K562 (cell line): ENCODE results near the gene LRP2. TPM values are rescaled to one million over a fixed set of nuclear protein-coding genes. Genes with fewer than 3 reads are reported as not detected.

Source experiments
- ATAC-seq: fragments of 200-7000 bp; cut with Tn5 transposase; 3 replicates; pipeline ENCODE4 v1.9.1; 2020; ENCODE audit warnings: moderate library complexity
- BruUV-seq: library from RNA; stranded (reverse); fragments of 400-500 nt; replicated peaks from 2 replicates; lab custom pipeline; 2021; lab: Mats Ljungman, UMichigan
- CTCF ChIA-PET: fragments of 300-600 bp; formaldehyde crosslinking; extraction: SDS; loops from one replicate; lab custom pipeline; 2021; ENCODE audit warnings: low intra/inter-chr PET ratio; lab: Yijun Ruan, JAX
- POLR2A ChIA-PET: fragments of 300-600, 350-650 bp; sonication (Branson Sonifier 250); formaldehyde crosslinking; extraction: SDS; loops from one replicate; lab custom pipeline; 2021; ENCODE audit warnings: antibody characterized with exemption, inconsistent platforms; lab: Yijun Ruan, JAX
- DNase-seq, 4 experiments: peaks; one replicate each; pipeline versions ENCODE4 v3.0.0 to v3.0.0-alpha.2; 2011 to 2018; ENCODE audit warnings: low spot score in 3 of 4, mixed read lengths in 3 of 4; ENCODE audit errors: extremely low read depth in 1 of 4
- FAIRE-seq: peaks from 2 replicates; lab custom pipeline; 2011; peaks lifted over from hg19 to GRCh38; lab: Jason Lieb, UNC
- H2AFZ ChIP-seq: 2 replicates; pipeline ENCODE4 v1.6.0; 2011; ENCODE audit warnings: low read depth, low read length, control low read depth, inconsistent platforms
- H3K27ac ChIP-seq: fragments of 200-600 bp; 3 replicates; pipeline ENCODE4 v1.8.0; 2011; ENCODE audit warnings: low read depth, mild to moderate bottlenecking, control low read depth, inconsistent platforms, low read length, moderate library complexity, mixed read lengths; ENCODE audit errors: extremely low read depth
- H3K27me3 ChIP-seq, 2 experiments: fragments of 300-600 bp in 1 of 2; 2 replicates in 1 of 2; 3 replicates in 1 of 2; pipeline versions ENCODE4 v1.6.0 to v1.8.0; 2011; ENCODE audit warnings: inconsistent platforms in 2 of 2, low read length in 2 of 2, mild to moderate bottlenecking in 1 of 2, mixed read lengths in 1 of 2, moderate library complexity in 1 of 2; ENCODE audit not compliant: control insufficient read depth in 2 of 2, insufficient read depth in 2 of 2
- H3K36me3 ChIP-seq: fragments of 300-600 bp; 3 replicates; pipeline ENCODE4 v1.8.0; 2011; ENCODE audit warnings: mild to moderate bottlenecking, low read length, inconsistent platforms; ENCODE audit not compliant: control insufficient read depth, insufficient read depth
- H3K4me1 ChIP-seq, 2 experiments: fragments of 200-600 bp in 1 of 2; replicated peaks in 1 of 2; 2 replicates in 1 of 2; 3 replicates in 1 of 2; pipeline versions ENCODE4 v1.5.1 to v1.8.0; 2011; ENCODE audit warnings: inconsistent platforms in 2 of 2, low read length in 2 of 2, mild to moderate bottlenecking in 1 of 2, mixed read lengths in 1 of 2, moderate library complexity in 1 of 2; ENCODE audit not compliant: control insufficient read depth in 2 of 2, insufficient read depth in 2 of 2
- H3K4me2 ChIP-seq: 2 replicates; pipeline ENCODE4 v1.6.1; 2011; ENCODE audit warnings: low read length, control low read depth, inconsistent platforms, mixed read lengths; ENCODE audit not compliant: insufficient read depth
- H3K4me3 ChIP-seq: fragments of 200-600 bp; sonication (generic), shearing (Covaris generic); 2 replicates; pipeline ENCODE4 v1.5.1; 2016; ENCODE audit warnings: control low read depth, inconsistent platforms
- H3K79me2 ChIP-seq: fragments of 200-600 bp; 3 replicates; pipeline ENCODE4 v1.8.0; 2011; ENCODE audit warnings: low read length, inconsistent platforms; ENCODE audit not compliant: control insufficient read depth, insufficient read depth
- H3K9ac ChIP-seq, 2 experiments: 2 replicates each; pipeline versions ENCODE4 v1.6.0 to v1.6.1; 2011; ENCODE audit warnings: low read depth in 2 of 2, low read length in 2 of 2, control low read depth in 1 of 2, inconsistent platforms in 1 of 2, mild to moderate bottlenecking in 1 of 2, mixed read lengths in 1 of 2; ENCODE audit not compliant: insufficient read depth in 1 of 2
- H3K9me1 ChIP-seq: one replicate; pipeline ENCODE4 v1.6.0; 2011; ENCODE audit warnings: inconsistent platforms, mild to moderate bottlenecking, low read length, moderate library complexity; ENCODE audit not compliant: control insufficient read depth, insufficient read depth
- H3K9me3 ChIP-seq: replicated peaks from 2 replicates; pipeline ENCODE4 v1.5.1; 2011; ENCODE audit warnings: low read depth, low read length, inconsistent platforms; ENCODE audit not compliant: control insufficient read depth, insufficient read depth
- H4K20me1 ChIP-seq: replicated peaks from 2 replicates; pipeline ENCODE4 v1.6.1; 2011; ENCODE audit warnings: low read length, inconsistent platforms, mixed read lengths; ENCODE audit not compliant: control insufficient read depth, insufficient read depth
- ARID1B ChIP-seq: fragments of 450-650 bp; IDR thresholded peaks from 2 replicates; pipeline ENCODE4 v1.6.1; 2016; ENCODE audit warnings: antibody characterized with exemption, mild to moderate bottlenecking, inconsistent platforms
- ARID2 ChIP-seq: fragments of 450-650 bp; IDR thresholded peaks from 2 replicates; pipeline ENCODE4 v1.6.1; 2017; ENCODE audit warnings: antibody characterized with exemption, mild to moderate bottlenecking
- ARID3A ChIP-seq: IDR thresholded peaks from 2 replicates; pipeline ENCODE4 v1.6.1; 2012; ENCODE audit warnings: low read depth, low read length, improper control_type of control experiment, borderline replicate concordance
- ATF3 ChIP-seq, 2 experiments: fragments of 450-650 bp in 1 of 2; sonication (generic) in 1 of 2; formaldehyde crosslinking in 1 of 2; IDR thresholded peaks in 1 of 2; conservative IDR thresholded peaks in 1 of 2; 2 replicates each; pipeline versions ENCODE4 v1.6.1 to v1.8.1; 2016 to 2023; ENCODE audit warnings: mild to moderate bottlenecking in 2 of 2, moderate library complexity in 2 of 2, inconsistent platforms in 1 of 2, missing genetic modification reagents in 1 of 2
- ELF1 ChIP-seq: fragments of 200-800 bp; sonication (Bioruptor generic); IDR thresholded peaks from 2 replicates; pipeline ENCODE4 v1.6.1; 2016; ENCODE audit warnings: missing genetic modification characterization, missing compliant biosample characterization
- LARP7 ChIP-seq: fragments of 450-650 bp; IDR thresholded peaks from 2 replicates; pipeline ENCODE4 v1.6.1; 2016
- NELFE ChIP-seq: IDR thresholded peaks from 2 replicates; pipeline ENCODE4 v1.6.1; 2011; ENCODE audit warnings: mild to moderate bottlenecking; ENCODE audit not compliant: insufficient read depth, insufficient read length
- NR3C1 ChIP-seq: sonication (generic); formaldehyde crosslinking; IDR thresholded peaks from 2 replicates; pipeline ENCODE4 v1.8.1; 2022; ENCODE audit warnings: missing genetic modification reagents
- SRSF3 ChIP-seq: fragments of 200-400 bp; formaldehyde crosslinking; IDR thresholded peaks from 2 replicates; pipeline ENCODE4 v1.6.1; 2016; ENCODE audit warnings: mild to moderate bottlenecking, low read length, moderate library complexity; ENCODE audit not compliant: insufficient read depth
- STAT6 ChIP-seq: sonication (generic); formaldehyde crosslinking; IDR thresholded peaks from 2 replicates; pipeline ENCODE4 v1.8.1; 2023; ENCODE audit warnings: mild to moderate bottlenecking, missing genetic modification reagents
- ZBTB43 ChIP-seq: sonication (generic); formaldehyde crosslinking; IDR thresholded peaks from 2 replicates; pipeline ENCODE4 v1.8.0; 2023; ENCODE audit warnings: mild to moderate bottlenecking, missing genetic modification reagents
- ZFPM2 ChIP-seq: fragments of 250-450 bp; sonication (Bioruptor Pico); IDR thresholded peaks from 2 replicates; pipeline ENCODE4 v1.5.1; 2022; ENCODE audit warnings: mild to moderate bottlenecking
- ZHX1 ChIP-seq: fragments of 150-350 bp; conservative IDR thresholded peaks from 2 replicates; pipeline ENCODE4 v1.6.1; 2014; ENCODE audit warnings: low read length
- WGBS: fragments of 100-300 bp; shearing (Covaris generic); methylation state at CpG from one replicate; pipeline ENCODE4 v1.1.6; 2016; ENCODE audit warnings: low coverage, mixed read lengths; ENCODE audit not compliant: insufficient coverage; ENCODE audit errors: missing lambda C conversion rate; 5-methylcytosine and 5-hydroxymethylcytosine counted together
- in situ Hi-C: fragments of 300-500 bp; cut with MboI; formaldehyde crosslinking; loops from 4 replicates; pipeline ENCODE4 v1.15.0; 2018; ENCODE audit warnings: inconsistent platforms, mixed read lengths
- intact Hi-C: fragments of 100-400 bp; cut with micrococcal nuclease; formaldehyde crosslinking; loops from 2 replicates; pipeline ENCODE4 v1.14.2; 2022
- polyA plus RNA-seq, 8 experiments: library from polyadenylated mRNA; depleted of rRNA in 4 of 8; stranded (reverse) in 5 of 8; unstranded in 3 of 8; fragments of >200 nt; fragmentation: Nextera tagmentation in 2 of 8; fragmentation: Illumina TruSeq in 1 of 8; extraction: Ambion mirVana in 2 of 8; extraction: Trizol in 1 of 8; gene quantifications; 2 replicates each; pipeline versions ENCODE4 v1.2.1 to v1.2.3, GENCODE V29; 2011 to 2014; ENCODE audit warnings: inconsistent platforms in 1 of 8, missing spikeins in 1 of 8
- total RNA-seq, 7 experiments: library from RNA; depleted of rRNA in 6 of 7; stranded (reverse); fragments of >200 nt in 6 of 7; fragmentation: Illumina TruSeq in 2 of 7; extraction: Trizol in 2 of 7; gene quantifications; 2 replicates each; pipeline versions ENCODE4 v1.2.1 to v1.2.3, GENCODE V29; 2011 to 2021; ENCODE audit warnings: low replicate concordance in 1 of 7

The LRP2 gene
- total and polyA plus RNA-seq, 9 of the 15 experiments (the other 6 are each of a cell fraction or from before 2014, with no cell fraction given): 0.04 to 0.18 (median 0.11) TPM; not detected in 1

GRCh38 chr2:169119851-169120250 lies 242.5 kb downstream of the LRP2 start:
- Histone ChIP-seq H4K20me1 (no peaks in the 10 kb centered on the region), H3K9ac (no peak overlapping the region), H3K27ac (no peak overlapping the region), H3K36me3 (no peaks in the 10 kb centered on the region), H3K9me3 (no peaks in the 10 kb centered on the region; the same call in 1 of the 2 replicates), H3K4me2 (no peak overlapping the region), H3K27me3 (no peaks in the 10 kb centered on the region), H3K4me3 (no peak overlapping the region), H3K9me1 (no peaks in the 10 kb centered on the region), H3K79me2 (no peaks in the 10 kb centered on the region), H3K4me1 (peaks cover 0 to 10% of the 10 kb centered on the region in 2 experiments; a peak in 2 of 5 replicates), H2AFZ (no peak overlapping the region)
- no peak for DNase-seq
- ATAC-seq: no peak
- CTCF ChIA-PET: no interaction called here
- POLR2A ChIA-PET: interaction anchor here (0.6 to 1.1 kb wide), 2 partner anchors 8 to 25 kb away, joined by 3 to 4 read pairs; no protein-coding TSS in a partner anchor
- no peak for FAIRE-seq
- 43% methylated on average over 4 of the region's 4 CpGs for WGBS
- intact Hi-C loops (loop anchor here (10.0 kb wide), 1 partner anchor 405 kb away; no protein-coding TSS in a partner anchor), in situ Hi-C loops (no loop called here)
- BruUV-seq: no TSS peak
- TF ChIP-seq NR3C1 (CRISPR knock-in tag) (no peak), ATF3 (IDR thresholded peaks at IDR 0.05) (no peak), ATF3 (CRISPR knock-in tag; conservative IDR thresholded peaks at IDR 0.05) (no peak), NELFE (no peak), ARID3A (no peak), LARP7 (no peak), ZFPM2 (CRISPR knock-in tag) (no peak), STAT6 (CRISPR knock-in tag) (no peak), ARID2 (no peak), SRSF3 (no peak), ZHX1 (no peak), ELF1 (tag) (no peak), ARID1B (no peak), ZBTB43 (CRISPR knock-in tag) (no peak)
